NCI-H2081 treated with DMSO at 0.1 percent for 48 hours (cell line): ENCODE measurements around the gene RPLP2.

Experiments used
- DNase-seq: peaks from one replicate; lab custom pipeline; 2025; lab: John Stamatoyannopoulos, UW

Gene RPLP2

GRCh38 chr11:850775-851763 lies 41.3 kb downstream of the RPLP2 start:
- DNase-seq: no peak

- no peak for DNase-seq
Measured at GRCh38 chr11:852762-853161, 43.0 kb downstream of the RPLP2 start.

- DNase-seq: no peak
Measured at GRCh38 chr11:853682-854448, 44.1 kb downstream of the RPLP2 start.

- DNase-seq: no peak
Measured at GRCh38 chr11:854601-855329, 45.0 kb downstream of the RPLP2 start.

GRCh38 chr11:855330-855674 lies 45.5 kb downstream of the RPLP2 start:
- DNase-seq: no peak

- no peak for DNase-seq
Measured at GRCh38 chr11:855796-856195, 46.0 kb downstream of the RPLP2 start.

- DNase-seq: no peak
Measured at GRCh38 chr11:856397-856796, 46.6 kb downstream of the RPLP2 start.

- DNase-seq: no peak
Measured at GRCh38 chr11:858053-858761, 48.4 kb downstream of the RPLP2 start.

- DNase-seq: no peak
Measured at GRCh38 chr11:858762-859339, 49.1 kb downstream of the RPLP2 start.

GRCh38 chr11:859394-860131 lies 49.8 kb downstream of the RPLP2 start:
- DNase-seq: no peak

GRCh38 chr11:860234-861104 lies 50.7 kb downstream of the RPLP2 start:
- no peak for DNase-seq

- no peak for DNase-seq
Measured at GRCh38 chr11:861105-861479, 51.3 kb downstream of the RPLP2 start.

GRCh38 chr11:862081-862661 lies 52.4 kb downstream of the RPLP2 start:
- DNase-seq: no peak
